ENCODE measurements around the gene THAP8. TPM values are rescaled to one million over a fixed set of nuclear protein-coding genes. Genes with fewer than 3 reads are reported as not detected.

The THAP8 gene
- total and polyA plus RNA-seq, 2 of the 8 experiments (the other 6 are each of a cell fraction or from before 2014, with no cell fraction given): 6.0 to 11.1 TPM

GRCh38 chr19:36032251-36033104 is 21.6 kb downstream of the THAP8 start, which contains the start of gene CLIP3:
CLIP3 (minus strand) TSS chr19:36032873; CDS start chr19:36032357, 516 bp downstream.
- H3K23ac ChIP-seq (ENCODE audit: insufficient read length): no peak within 1 kb of the TSS
- peak within 1 kb of the TSS; percentile 73 for H4K5ac ChIP-seq (ENCODE audit: insufficient read length, low read depth, low read length)
- H3K4me1 ChIP-seq (replicated peaks in 1 of 4; ENCODE audit: control insufficient read depth in 3 of 4, insufficient read depth in 4 of 4, low read length in 3 of 4): peaks cover 0 to 11% (median 4%) of the 10 kb centered on the region in 4 experiments; a peak in 6 of 7 replicates
- ChIA-PET CTCF (ENCODE audit: partially characterized antibody) (interaction anchor here (1.3 to 1.4 kb wide), 2 partner anchors 20 to 27 kb away, joined by 3 to 5 read pairs; no protein-coding TSS in a partner anchor), POLR2A (ENCODE audit: partially characterized antibody) (interaction anchor here (0.6 to 1.8 kb wide), 3 partner anchors 21 to 131 kb away, joined by 3 to 7 read pairs (median 5); partner anchors contain the start of genes SYNE4 and THAP8)
- peak within 1 kb of the TSS; percentile 58 to 97 (median 80) for H3K4me3 ChIP-seq (ENCODE audit: extremely low read depth in 1 of 4, insufficient read depth in 2 of 4, low read depth in 3 of 4, low read length in 4 of 4)
- H3K79me2 ChIP-seq (ENCODE audit: control insufficient read depth in 1 of 2, insufficient read depth in 2 of 2, low read length in 2 of 2): no peaks in the 10 kb centered on the region
- no peak within 1 kb of the TSS for H2BK12ac ChIP-seq (ENCODE audit: low read depth, low read length)
- TF ChIP-seq NRF1 (IDR thresholded peaks at IDR 0.05; ENCODE audit: low read depth, low read length): peak; percentile 53
- TF ChIP-seq PHF8 (conservative IDR thresholded peaks at IDR 0.05; ENCODE audit: low read depth, low read length): peak; percentile 51; the same call in 1 of the 2 replicates
- no peak for TF ChIP-seq ASH2L (IDR thresholded peaks at IDR 0.05; ENCODE audit: low read length)
- peak in 1 of 2 experiments; percentile 11; a peak in 1 of 3 replicates for TF ChIP-seq POLR2A (IDR thresholded peaks at IDR 0.05; ENCODE audit: control extremely low read depth in 1 of 2, low read depth in 2 of 2, low read length in 2 of 2)
- no peak for TF ChIP-seq USF2 (IDR thresholded peaks at IDR 0.05; ENCODE audit: low read length)
- peak; percentile 48 for TF ChIP-seq KDM4A (IDR thresholded peaks at IDR 0.05; ENCODE audit: low read depth, low read length, severe bottlenecking)
- H3K23me2 ChIP-seq (ENCODE audit: low read depth, low read length): peaks cover 8% of the 10 kb centered on the region; the same call in 1 of the 2 replicates
- WGBS, 2 experiments (ENCODE audit: extremely low coverage in 1 of 2, insufficient coverage in 1 of 2, insufficient read length in 1 of 2, insufficient replicate concordance in 2 of 2, low coverage in 1 of 2, low lambda C conversion rate in 2 of 2, missing lambda C conversion rate in 1 of 2): 7% methylated on average over 9 of the region's 51 CpGs; no CpG with 5 or more reads in 1 of the 2 experiments
- H3K27me3 ChIP-seq (replicated peaks in 1 of 4; ENCODE audit: control insufficient read depth in 3 of 4, extremely low read depth in 1 of 4, insufficient read depth in 3 of 4, low read length in 3 of 4): peaks cover 0 to 4% (median 0%) of the 10 kb centered on the region in 4 experiments; a peak in 4 of 7 replicates
- H4K91ac ChIP-seq (replicated peaks; ENCODE audit: insufficient read length, low read length): peak within 1 kb of the TSS; percentile 22
- H3K36me3 ChIP-seq (ENCODE audit: control insufficient read depth in 2 of 4, insufficient read depth in 4 of 4, low read length in 3 of 4): no peaks in the 10 kb centered on the region
- no peaks in the 10 kb centered on the region for H3K9me3 ChIP-seq (ENCODE audit: insufficient read depth in 2 of 2, low read depth in 1 of 2, low read length in 1 of 2)
- peak within 1 kb of the TSS; percentile 73 for H4K8ac ChIP-seq (ENCODE audit: extremely low read depth, insufficient read depth, low read length)
- DNase-seq (ENCODE audit: low read depth in 1 of 2, low spot score in 2 of 2) (peak in 1 of 2 experiments; percentile 90), FAIRE-seq (no peak)
- peak within 1 kb of the TSS; percentile 83 to 87 for H3K4me2 ChIP-seq (ENCODE audit: insufficient read depth in 1 of 2, low read depth in 2 of 2, low read length in 2 of 2)
- no peak within 1 kb of the TSS for H2BK120ac ChIP-seq (replicated peaks; ENCODE audit: low read depth, low read length)
- no peak within 1 kb of the TSS for H2BK20ac ChIP-seq (ENCODE audit: low read length)
- H2BK5ac ChIP-seq (ENCODE audit: low read depth, low read length): no peak within 1 kb of the TSS
- H4K20me1 ChIP-seq (replicated peaks in 1 of 2; ENCODE audit: control insufficient read depth in 1 of 2, insufficient read depth in 2 of 2, low read length in 2 of 2): peaks cover 0 to 6% of the 10 kb centered on the region in 2 experiments
- H3K14ac ChIP-seq (ENCODE audit: insufficient read length): no peak within 1 kb of the TSS
- H3K79me1 ChIP-seq (ENCODE audit: low read depth, low read length): no peaks in the 10 kb centered on the region
- no peak within 1 kb of the TSS for H3K27ac ChIP-seq (ENCODE audit: low read depth, low read length)
- peak within 1 kb of the TSS in 3 of 4 experiments; percentile 22 to 70 (median 25); a peak in 3 of 7 replicates for H3K9ac ChIP-seq (replicated peaks in 1 of 4; ENCODE audit: extremely low read depth in 1 of 4, low read depth in 3 of 4, low read length in 3 of 4)
- peak within 1 kb of the TSS; percentile 60 for H3K18ac ChIP-seq (ENCODE audit: extremely low read depth, low read length)
- peak within 1 kb of the TSS; percentile 54; the same call in 1 of the 2 replicates for H2AFZ ChIP-seq (ENCODE audit: low read length)
- no peak within 1 kb of the TSS for H3K56ac ChIP-seq (replicated peaks; ENCODE audit: insufficient read length, low read depth, low read length)
- peak within 1 kb of the TSS; percentile 48 for H3K4ac ChIP-seq (replicated peaks; ENCODE audit: insufficient read length, low read depth, low read length)
- no peak within 1 kb of the TSS for H2BK15ac ChIP-seq (ENCODE audit: low read length)
- no peak within 1 kb of the TSS for H2AK5ac ChIP-seq (ENCODE audit: low read depth, low read length)

Measured in H1 (cell line).